GM21390 (cell line): ENCODE data around the gene MAML3.

Source experiments
- ATAC-seq: cut with Tn5 transposase; IDR thresholded peaks from one replicate; pipeline ENCODE4 v1.9.1; 2021; ENCODE audit not compliant: unreplicated experiment

Gene MAML3

DNA sequence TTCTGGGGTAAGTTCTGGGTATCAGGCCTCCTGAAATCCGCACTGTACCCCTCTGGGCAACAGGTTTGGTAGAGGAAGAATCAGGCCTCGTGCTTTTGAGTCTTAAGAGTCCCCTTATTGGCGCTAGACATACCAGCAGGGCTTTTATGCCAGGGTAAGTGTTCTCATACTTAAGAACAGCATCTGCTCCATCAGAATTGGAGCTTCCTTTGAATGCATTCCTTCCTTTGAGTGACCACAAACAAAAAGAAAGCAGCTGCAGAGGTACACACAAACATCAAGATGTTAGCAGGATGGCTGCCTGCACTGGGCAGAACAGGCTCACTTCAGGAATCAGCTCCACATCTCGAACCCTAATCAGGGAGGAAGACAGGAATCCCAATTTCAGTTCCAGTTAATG is 331.6 kb downstream of the MAML3 start:
- no peak for ATAC-seq

DNA sequence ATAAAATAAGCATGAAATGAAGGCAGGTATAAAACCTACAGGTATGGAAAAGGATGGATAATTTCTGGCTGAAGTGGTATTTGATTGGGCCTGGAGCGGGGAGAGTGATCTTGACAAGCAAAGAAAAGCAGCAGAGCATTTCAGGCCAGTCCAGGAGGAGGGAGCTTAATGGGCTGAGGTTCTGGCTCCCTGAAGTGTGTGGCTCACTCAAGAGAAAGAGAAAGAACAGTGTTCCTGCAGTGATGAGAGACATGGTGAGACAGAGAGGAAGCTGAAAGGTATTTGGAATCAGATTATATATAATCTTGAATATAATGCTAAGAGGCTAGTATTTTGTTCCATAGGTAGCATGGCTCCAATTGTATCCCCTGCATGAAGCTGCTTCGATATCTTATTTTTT is 334.9 kb downstream of the MAML3 start:
- no peak for ATAC-seq

DNA sequence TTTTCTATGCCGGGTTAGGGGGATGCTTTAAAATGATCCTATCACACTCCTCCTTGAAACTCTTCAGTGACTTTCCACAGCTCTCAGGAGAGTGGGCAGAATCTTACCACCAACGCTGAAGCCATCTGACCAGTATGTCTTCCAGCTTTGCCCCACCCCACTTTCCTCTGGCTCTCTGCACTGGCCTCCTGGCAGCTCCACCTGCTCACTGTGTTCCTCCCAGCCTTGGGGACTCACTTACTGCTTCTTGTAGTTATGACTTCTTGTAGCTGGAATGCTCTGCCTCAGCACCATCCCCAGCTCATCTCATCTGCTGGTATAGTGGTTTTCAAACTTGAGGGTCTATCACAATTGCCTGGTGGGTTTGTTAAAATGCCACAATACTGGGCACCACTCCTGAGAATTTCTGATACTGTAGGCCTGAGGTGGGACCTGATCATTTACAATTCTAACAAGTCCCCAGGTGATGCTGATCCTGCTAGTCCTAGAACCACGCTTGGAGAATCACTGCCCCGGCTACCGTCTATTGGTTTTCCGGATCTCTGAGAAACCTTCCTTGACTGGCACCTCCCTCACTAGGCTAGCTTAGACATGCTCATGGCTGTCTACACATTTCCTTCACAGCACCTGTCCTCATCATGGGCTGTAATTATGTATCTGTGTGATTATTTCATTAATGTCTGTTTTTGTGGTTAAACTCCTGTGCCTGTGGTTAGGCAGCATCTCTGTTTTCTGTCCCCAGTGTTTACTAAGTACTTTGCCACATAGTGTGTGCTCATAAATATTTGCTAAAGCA is 336.1 kb downstream of the MAML3 start:
- ATAC-seq, result no peak

DNA sequence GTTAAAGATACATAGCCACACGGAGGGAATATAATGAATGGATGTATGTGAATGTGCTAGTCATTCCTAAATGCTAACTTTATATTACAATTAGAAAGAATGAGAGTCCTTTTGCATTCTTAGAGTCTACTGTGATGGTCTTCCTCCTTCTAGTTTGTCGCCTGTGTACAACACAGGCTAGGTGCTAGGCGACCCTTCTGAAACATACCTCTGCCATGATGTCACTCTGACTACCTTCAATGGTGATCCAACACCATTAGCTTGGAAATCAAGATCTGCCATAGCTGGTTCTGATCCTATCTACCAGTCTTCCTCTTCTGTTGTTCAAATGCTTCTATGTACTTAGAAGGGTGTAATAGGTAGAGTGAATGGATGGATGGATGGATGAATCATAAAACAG is 337.1 kb downstream of the MAML3 start:
- ATAC-seq, result no peak

DNA sequence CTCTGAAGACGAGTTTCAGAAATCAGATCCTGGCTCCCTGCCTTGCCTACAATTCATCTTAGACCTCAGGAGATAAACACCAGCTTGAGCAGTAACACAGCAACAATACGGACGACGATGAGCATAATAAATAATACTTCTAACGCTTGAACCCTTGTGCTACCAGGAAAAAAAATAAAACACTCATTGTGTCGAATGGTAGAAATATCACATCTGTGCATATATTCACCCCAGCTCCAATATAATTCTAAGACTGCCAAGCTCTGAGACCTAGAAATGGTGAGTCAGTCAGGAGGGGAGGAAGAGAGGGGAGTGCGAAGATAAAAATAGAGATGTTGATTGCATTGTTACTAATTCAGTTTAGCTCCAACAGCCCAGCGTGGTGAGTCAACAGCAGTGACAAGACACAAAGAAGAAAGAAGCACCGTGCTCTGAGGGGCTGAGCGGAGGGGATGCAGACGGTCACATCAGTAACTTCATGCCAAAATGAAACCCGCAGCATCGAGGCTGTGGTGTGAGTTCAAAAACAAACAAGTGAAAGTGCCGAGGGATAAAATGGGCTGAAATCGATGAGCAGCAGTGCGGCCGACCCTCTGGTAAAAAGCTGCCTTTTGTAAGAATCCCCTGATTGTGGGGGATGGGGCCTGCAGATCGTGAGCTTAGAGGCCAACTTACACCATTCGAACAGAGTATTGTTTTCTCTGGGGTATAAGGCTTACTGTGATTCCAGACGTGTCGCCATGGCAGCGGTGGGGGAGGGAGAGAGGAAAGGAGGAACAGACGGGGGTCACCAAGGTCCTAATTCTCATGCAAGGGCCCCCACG is 338.0 kb downstream of the MAML3 start:
- ATAC-seq, result no peak

DNA sequence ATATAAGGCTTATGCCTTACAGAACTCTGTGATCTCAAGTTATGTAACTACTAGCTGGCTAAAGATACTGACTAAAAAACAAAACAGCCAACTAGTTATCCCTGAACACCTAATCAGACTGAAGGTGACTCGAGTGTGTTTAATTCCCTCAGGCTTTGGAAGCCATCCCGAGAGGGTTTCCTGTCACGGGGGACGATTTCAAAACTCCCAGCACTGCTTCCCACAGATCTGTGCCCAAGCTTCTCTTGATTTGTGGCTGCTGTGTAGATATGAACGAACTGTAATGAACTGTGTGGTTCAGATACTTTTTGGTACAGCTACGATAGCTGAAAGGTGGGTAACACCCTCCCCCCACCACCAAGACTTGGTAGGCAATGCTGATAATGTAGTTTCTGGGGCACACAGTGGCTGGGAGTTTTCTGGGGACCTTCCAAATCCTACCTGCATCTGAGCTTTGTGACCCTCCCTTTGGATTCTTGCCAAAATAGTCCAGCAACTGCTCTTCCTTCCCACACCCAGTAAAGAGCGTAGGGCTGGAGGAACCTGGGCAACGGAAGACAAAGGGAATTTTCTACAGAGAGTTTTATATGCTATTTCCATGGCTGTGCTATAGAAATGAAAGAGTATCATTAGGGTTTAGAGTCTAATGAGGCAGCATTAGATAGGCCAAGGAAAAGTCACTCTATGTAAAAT is 339.5 kb downstream of the MAML3 start:
- ATAC-seq, result no peak

DNA sequence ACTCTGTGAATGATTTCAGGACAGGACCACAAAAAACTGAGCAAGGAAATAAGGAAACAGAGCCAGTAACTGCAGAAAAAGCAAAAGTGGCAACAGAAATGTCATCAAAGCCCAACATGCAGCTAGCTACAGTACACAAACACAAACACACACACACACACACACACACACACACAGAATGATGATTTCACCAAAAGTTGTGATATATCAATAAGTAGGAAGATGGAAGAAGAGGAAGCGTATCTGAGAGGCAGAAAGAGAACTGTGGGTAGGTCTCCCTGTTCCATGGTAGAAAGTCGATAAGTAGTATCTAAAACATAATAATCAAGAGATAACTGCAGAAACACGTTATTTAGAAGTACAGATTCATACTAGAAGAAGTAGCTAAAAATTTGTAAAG is 340.1 kb downstream of the MAML3 start:
- ATAC-seq, result no peak

DNA sequence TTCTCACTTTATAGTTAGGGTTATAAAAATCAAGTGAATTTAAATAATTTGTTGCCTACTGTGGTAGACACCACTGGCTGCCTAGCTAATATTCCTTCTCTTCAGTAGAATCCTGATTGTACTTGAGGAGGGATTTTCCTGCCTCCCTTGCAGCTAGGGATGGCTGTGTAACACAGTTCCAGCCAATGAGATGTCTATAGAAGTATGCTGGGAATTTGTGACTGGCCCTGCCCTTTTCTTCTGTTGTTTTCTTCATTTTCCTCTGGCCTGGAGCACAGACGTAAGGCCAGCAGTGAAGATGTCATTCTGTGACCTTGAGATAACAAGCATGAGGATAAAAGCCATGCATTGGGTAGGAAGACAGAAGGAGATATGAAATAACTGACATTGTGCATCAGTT is 343.3 kb downstream of the MAML3 start:
- no peak for ATAC-seq

DNA sequence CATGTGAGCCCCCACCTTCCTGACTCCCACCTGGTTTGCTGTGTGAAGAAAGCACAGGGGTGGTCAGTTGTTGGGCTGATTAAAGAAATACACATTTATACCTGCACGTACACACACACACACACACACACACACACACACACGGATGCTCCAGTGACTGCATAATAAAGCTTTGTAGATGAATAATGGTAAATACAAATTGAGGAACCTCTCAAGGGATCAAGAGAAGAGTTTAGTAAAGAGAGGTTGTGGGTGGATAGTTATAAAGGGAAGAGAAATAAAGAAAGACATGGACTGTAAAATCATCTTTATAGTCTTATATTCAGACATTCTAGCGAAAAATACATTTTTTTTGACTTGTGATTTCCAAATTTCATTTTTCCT is 344.2 kb downstream of the MAML3 start:
- ATAC-seq, result no peak

DNA sequence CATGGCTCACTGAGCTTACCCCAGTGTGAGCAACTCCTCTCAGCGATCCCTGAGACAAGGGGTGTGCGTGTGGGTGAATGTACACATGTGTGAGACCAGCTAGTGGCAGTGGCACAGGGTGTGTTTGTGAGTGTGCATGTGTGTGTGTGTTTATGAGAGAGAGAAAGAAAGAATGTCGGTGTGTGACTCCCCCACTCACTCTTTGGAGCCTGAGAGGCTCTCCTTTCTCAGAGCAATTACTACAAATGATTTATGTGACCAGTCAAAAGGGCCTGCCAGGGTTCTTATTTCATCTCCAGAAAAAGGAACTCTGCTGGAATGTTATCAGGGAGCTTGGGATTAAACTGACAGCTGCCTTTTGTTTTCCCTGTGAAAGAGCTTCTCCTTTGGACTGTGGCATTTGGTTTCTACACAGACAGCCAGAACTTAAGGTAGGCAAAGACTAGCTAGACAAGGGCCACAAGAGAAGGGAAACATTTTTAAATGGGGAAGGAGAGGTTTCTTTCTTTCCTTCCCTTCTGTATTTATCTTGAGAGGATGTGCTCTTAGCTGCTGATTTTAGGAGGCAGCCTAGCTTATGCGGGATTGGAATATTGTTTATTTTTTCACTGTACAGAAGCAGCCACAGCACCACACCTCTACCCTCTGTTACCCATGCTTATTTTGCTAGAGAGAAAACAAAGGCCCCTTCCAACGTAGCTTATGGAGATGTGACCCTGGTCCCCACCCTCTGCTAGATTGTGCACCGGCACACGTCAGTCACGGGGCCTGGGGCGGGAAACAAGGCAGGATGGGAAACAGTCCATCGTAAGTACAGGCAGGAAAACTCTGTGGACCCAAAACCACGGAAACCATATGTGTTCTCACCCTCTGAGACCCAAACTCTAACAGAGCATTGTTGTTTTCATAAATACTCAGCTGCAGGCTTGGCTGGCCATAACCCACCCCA is 344.9 kb downstream of the MAML3 start:
- no peak for ATAC-seq

DNA sequence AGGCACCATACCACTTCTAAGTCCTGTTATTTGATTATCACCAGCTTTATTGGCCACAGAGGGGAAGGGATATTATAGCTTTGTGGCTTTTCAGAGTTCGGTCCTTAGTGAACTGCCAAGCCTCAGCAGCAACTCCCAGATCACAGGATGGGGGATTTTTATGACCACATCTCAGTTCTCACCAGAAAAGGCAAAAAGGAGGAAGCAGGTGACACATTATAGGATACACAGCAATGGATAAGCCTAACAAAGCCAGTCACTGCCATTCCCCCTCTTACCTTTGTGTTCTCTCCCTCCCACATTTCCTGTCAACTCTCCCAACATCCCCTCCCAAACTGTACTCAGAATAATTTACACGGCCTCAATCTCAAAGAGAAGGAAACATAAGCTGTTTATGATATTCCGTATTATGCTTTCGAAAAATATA is 345.6 kb downstream of the MAML3 start:
- no peak for ATAC-seq

DNA sequence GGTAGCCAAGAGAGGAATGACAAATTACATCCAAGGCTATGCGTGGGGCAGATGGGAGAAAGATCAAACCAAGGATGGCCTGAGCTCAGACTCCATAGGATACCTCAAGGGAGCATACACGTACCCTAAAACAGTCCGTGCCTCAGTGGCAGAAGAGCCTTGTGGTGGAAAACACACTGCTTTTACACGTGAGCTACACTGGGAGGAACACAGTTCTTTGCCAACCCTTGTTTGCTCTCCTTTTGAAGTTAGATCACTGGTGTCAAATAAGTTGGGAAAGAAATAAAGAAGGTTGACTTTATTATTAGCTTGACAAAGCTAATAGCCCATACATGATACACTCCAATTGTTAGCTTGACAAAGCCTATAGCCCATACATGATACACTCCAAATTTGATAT is 346.5 kb downstream of the MAML3 start:
- no peak for ATAC-seq

DNA sequence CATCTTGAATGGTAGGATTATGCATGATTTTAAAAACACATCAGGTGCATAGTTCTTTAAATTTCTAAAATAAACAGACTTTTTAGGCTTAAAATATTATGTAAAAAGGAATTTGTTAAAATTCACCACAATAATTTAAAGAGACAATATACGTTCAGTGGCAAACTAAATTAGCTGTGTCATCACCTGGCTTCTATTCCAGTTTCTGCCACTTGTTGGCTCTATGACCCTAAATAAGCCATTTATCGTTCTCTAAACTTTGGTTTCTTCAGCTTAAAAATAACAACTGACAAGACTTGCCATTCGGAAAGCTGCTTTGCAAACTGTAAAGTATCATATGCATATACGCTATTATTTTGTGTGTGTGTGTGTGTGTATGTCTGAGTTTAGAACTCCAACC is 347.1 kb downstream of the MAML3 start:
- no peak for ATAC-seq

DNA sequence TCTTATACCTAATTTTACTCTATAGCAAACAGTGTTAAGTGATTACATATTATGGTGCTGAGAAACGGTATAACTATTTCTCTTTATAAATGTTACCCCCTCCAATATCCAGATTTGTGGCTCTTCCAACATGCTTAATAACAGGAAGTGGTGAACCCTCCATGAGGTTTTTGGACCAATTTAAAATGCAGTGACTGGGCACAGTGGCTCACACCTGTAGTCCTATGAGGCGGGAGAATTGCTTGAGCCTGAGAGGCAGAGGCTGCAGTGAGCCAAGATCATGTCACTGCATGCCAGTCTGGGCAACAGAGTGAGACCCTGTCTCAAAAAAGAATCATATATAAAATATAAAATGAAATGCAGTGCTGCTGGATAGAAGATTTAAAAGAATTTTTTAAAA is 351.1 kb downstream of the MAML3 start:
- ATAC-seq, result no peak

DNA sequence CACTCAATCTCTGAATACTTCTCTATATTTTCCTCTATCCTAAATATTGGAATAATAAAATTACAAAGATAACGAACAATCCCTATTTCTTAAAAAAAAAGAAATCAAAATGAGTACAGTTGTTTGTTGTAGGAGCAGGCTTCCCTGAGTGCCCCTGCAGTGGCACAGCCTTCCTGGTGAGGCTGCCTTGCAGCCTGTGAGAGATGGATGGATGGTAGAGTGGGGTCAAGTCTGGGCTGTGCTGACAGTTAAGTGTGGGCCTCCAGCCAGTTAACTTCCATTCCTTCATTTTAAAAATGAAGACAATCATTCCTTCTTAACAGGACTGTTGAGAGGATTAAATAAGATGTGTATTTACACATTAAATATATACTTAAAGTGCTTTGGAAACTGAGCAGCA is 351.5 kb downstream of the MAML3 start:
- no peak for ATAC-seq

DNA sequence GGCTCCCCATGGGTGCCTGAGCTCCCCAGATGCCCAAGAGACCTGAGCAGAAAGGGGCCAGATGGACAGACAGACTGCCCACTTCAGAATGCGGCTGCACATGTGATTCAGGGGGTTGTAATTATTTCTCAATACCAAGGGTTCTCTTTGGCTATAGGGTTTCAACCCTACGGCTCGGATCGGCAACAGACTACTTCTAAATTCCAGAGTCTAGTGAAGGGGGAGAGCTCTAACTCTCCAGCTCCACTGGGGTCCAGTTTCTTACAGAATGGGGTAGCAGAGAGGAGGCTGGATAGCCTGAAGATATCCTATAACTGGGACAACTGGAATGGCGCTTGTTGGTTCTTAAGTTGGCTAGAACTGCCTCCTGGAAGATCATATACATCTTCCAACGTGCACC is 352.1 kb downstream of the MAML3 start:
- ATAC-seq, result no peak

DNA sequence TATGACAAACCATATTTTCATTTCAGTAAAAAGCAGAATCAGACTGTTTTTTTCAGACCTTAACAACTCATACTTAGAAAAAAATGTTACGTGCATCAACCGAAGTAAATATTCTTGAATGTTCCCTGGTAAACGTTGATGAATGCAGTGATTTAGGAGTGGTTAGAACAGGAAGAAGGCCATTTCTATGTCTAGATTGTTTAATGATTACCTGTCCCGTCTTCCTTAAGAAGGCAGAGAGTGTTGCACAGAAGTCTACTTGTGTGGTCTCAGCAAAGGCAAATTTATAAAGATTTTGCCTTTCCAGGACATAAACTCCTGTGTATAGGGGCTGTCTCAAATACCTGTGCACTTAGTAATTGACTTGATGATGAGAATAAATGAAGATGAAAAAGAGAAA is 353.9 kb downstream of the MAML3 start:
- ATAC-seq, result no peak

DNA sequence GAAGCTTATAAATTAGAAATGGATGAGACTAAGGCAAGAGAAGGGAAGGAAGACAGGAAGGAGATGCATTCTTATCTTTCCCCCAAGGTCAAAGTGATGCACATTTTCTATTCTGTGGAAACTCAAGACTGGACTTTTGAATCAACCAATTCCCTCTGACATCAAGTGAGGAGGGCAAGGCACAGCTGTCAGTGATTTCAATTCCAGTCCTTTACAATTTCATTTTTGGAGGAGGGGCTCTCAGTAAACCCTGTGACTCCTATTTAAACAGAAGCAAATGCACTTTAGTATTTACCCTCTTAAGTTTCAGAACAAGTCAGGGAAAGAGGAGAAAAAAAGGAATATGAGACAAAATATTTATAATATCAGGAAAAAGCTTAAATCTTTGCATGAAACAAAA is 354.4 kb downstream of the MAML3 start:
- ATAC-seq, result no peak

DNA sequence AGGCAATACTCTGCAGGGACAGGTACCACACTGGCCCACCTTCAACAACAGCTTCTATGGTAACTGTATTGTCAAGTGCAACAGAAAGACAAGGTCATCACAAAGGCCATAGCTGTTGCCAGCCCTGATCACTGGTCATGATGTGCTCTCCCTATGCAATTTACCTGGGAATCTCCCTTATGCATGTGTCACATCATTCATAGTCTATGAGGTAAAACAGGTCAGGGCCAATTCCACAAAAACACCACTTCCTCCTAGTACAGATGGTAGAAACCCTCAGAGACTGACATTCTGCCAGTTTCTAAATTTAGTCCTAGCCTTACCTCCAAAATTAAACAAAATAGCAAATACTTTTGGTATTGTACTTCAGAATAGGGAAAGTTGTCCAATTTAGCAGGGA is 355.5 kb downstream of the MAML3 start:
- ATAC-seq, result no peak

DNA sequence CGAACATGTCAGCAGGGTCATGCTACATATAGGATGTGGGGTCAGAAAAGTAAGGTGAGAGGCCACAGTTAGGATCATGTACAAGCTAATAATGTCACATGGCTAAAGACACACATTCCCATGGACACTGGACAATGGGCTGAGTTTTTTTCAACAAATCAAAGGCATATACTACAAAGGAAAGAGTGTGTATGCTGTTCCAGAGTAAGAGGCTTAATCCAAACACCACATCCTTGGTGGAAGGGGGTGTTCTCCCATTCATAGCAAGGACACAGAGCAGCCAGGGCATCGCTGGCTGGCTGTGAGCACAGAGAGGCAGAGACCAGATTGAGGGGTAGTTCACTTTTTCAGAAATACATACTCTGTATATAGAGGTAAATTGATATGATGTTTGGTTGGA is 356.7 kb downstream of the MAML3 start:
- ATAC-seq, result no peak
